Glutamatergic neuron (in vitro differentiated cells): Measurements from ENCODE around the gene SFXN2. TPM values are rescaled to one million over a fixed set of nuclear protein-coding genes. Genes with fewer than 3 reads are reported as not detected.
A peak's percentile ranks its signal among the peaks of the same experiment; 100 is the strongest.

Experiments
- DNase-seq: peaks from one replicate; pipeline ENCODE4 v3.0.0; 2022
- H3K27ac Mint-ChIP-seq: one replicate; pipeline ENCODE4 v1.8.0; 2020; ENCODE audit warnings: mild to moderate bottlenecking, mixed read lengths, inconsistent platforms; ENCODE audit not compliant: unreplicated experiment
- H3K27me3 Mint-ChIP-seq: one replicate; pipeline ENCODE4 v1.8.0; 2020; ENCODE audit warnings: mild to moderate bottlenecking, moderate library complexity, mixed read lengths, inconsistent platforms; ENCODE audit not compliant: unreplicated experiment
- H3K36me3 Mint-ChIP-seq: one replicate; pipeline ENCODE4 v1.8.0; 2020; ENCODE audit warnings: mild to moderate bottlenecking, mixed read lengths, inconsistent platforms; ENCODE audit not compliant: unreplicated experiment
- H3K4me1 Mint-ChIP-seq: one replicate; pipeline ENCODE4 v1.8.0; 2020; ENCODE audit warnings: mild to moderate bottlenecking, low read depth, mixed read lengths, inconsistent platforms; ENCODE audit not compliant: unreplicated experiment
- H3K4me3 Mint-ChIP-seq: one replicate; pipeline ENCODE4 v1.8.0; 2020; ENCODE audit warnings: mild to moderate bottlenecking, mixed read lengths, inconsistent platforms; ENCODE audit not compliant: unreplicated experiment
- H3K9me3 Mint-ChIP-seq: one replicate; pipeline ENCODE4 v1.8.0; 2020; ENCODE audit warnings: mild to moderate bottlenecking, moderate library complexity, mixed read lengths, inconsistent platforms; ENCODE audit not compliant: unreplicated experiment
- CTCF ChIP-seq: fragments of 200-600 bp; sonication (generic); IDR thresholded peaks from one replicate; pipeline ENCODE4 v1.5.0; 2021; ENCODE audit not compliant: partially characterized antibody, unreplicated experiment
- total RNA-seq: library from RNA; stranded (reverse); fragmentation: NEBNext Ultra II Directional; extraction: Animal tissue kit (Norgen Biotek cat#: 25700); gene quantifications from one replicate; pipeline ENCODE4 v1.2.1, GENCODE V29; 2021; ENCODE audit not compliant: unreplicated experiment

The SFXN2 gene
- total RNA-seq, 1 donor from 2014 or later, result 5.4 TPM

- TF ChIP-seq CTCF, result no peak
- peak overlapping the region; percentile 67 for H3K27ac Mint-ChIP-seq
- H3K4me3 Mint-ChIP-seq, result peak overlapping the region; percentile 69
- peaks cover 12% of the 10 kb centered on the region for H3K9me3 Mint-ChIP-seq
- peaks cover 55% of the 10 kb centered on the region for H3K4me1 Mint-ChIP-seq
- H3K36me3 Mint-ChIP-seq, result peaks cover 5% of the 10 kb centered on the region
- no peak for DNase-seq
- H3K27me3 Mint-ChIP-seq, result peaks cover 5% of the 10 kb centered on the region
These were observed 37.7 kb upstream of the SFXN2 start for GRCh38 chr10:102676534-102677315.

- Mint-ChIP-seq H3K27me3 (peaks cover 5% of the 10 kb centered on the region), H3K4me3 (peak overlapping the region; percentile 69), H3K9me3 (peaks cover 12% of the 10 kb centered on the region), H3K4me1 (peaks cover 54% of the 10 kb centered on the region), H3K27ac (peak overlapping the region; percentile 76), H3K36me3 (peaks cover 6% of the 10 kb centered on the region)
- TF ChIP-seq CTCF, result no peak
- no peak for DNase-seq
These were observed 36.9 kb upstream of the SFXN2 start for GRCh38 chr10:102677331-102678067.

- H3K4me1 Mint-ChIP-seq, result peaks cover 50% of the 10 kb centered on the region
- peak overlapping the region; percentile 69 for H3K4me3 Mint-ChIP-seq
- peaks cover 6% of the 10 kb centered on the region for H3K36me3 Mint-ChIP-seq
- H3K27ac Mint-ChIP-seq, result peak overlapping the region; percentile 76
- peaks cover 12% of the 10 kb centered on the region for H3K9me3 Mint-ChIP-seq
- H3K27me3 Mint-ChIP-seq, result peaks cover 4% of the 10 kb centered on the region
- TF ChIP-seq CTCF, result no peak
- no peak for DNase-seq
These were observed 36.4 kb upstream of the SFXN2 start for GRCh38 chr10:102678068-102678400.

- H3K4me3 Mint-ChIP-seq, result peak overlapping the region; percentile 25
- H3K36me3 Mint-ChIP-seq, result peaks cover 6% of the 10 kb centered on the region
- H3K27me3 Mint-ChIP-seq, result peaks cover 4% of the 10 kb centered on the region
These were observed 35.6 kb upstream of the SFXN2 start for GRCh38 chr10:102678842-102679289.

More at GRCh38 chr10:102678842-102679289, 35.6 kb upstream of the SFXN2 start:
- DNase-seq, result peak; percentile 86
- Mint-ChIP-seq H3K9me3 (peaks cover 9% of the 10 kb centered on the region), H3K27ac (peak overlapping the region; percentile 86), H3K4me1 (peaks cover 43% of the 10 kb centered on the region)
- peak; percentile 65 for TF ChIP-seq CTCF
